ENCODE data around the gene NOS1.

DNA sequence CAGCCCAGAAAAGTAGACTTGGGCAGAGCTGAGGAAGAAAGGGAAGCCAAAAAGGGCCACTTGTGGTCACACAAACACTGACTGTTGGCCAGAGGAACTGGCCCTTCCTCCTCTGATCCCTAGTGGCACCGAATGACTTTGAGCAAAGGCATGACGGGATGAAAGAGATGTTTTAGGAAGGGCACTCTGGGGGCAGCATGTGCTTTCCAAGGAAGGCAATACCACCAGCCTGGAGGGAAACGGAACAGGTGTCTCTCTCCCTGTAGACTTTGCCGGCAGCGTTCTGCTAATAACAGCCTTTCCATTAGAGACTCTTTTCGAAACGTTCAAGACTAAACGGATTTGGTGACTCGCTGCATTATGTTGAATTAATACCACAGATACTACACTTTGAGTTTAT, 158.9 kb downstream of the NOS1 start:
- TF ChIP-seq, protein P1, sequence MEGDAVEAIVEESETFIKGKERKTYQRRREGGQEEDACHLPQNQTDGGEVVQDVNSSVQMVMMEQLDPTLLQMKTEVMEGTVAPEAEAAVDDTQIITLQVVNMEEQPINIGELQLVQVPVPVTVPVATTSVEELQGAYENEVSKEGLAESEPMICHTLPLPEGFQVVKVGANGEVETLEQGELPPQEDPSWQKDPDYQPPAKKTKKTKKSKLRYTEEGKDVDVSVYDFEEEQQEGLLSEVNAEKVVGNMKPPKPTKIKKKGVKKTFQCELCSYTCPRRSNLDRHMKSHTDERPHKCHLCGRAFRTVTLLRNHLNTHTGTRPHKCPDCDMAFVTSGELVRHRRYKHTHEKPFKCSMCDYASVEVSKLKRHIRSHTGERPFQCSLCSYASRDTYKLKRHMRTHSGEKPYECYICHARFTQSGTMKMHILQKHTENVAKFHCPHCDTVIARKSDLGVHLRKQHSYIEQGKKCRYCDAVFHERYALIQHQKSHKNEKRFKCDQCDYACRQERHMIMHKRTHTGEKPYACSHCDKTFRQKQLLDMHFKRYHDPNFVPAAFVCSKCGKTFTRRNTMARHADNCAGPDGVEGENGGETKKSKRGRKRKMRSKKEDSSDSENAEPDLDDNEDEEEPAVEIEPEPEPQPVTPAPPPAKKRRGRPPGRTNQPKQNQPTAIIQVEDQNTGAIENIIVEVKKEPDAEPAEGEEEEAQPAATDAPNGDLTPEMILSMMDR (IDR thresholded peaks at IDR 0.05) = no peak
- TF ChIP-seq ZFX (IDR thresholded peaks at IDR 0.05; ENCODE audit: borderline replicate concordance) = no peak

Data from 22Rv1 (cell line).